Activated naive CD8-positive, alpha-beta T cell treated with anti-CD3 and anti-CD28 coated beads for 36 hours (primary cell): ENCODE results near the gene NFYC. TPM values are rescaled to one million over a fixed set of nuclear protein-coding genes. Genes with fewer than 3 reads are reported as not detected.
A peak's percentile ranks its signal among the peaks of the same experiment; 100 is the strongest.

ENCODE experiments used
- DNase-seq: peaks from one replicate; pipeline ENCODE4 v3.0.0; 2021
- H3K27ac Mint-ChIP-seq: one replicate; pipeline ENCODE4 v1.8.0; 2022; ENCODE audit warnings: mild to moderate bottlenecking, moderate library complexity, mixed read lengths
- H3K27me3 Mint-ChIP-seq: one replicate; pipeline ENCODE4 v1.8.0; 2022; ENCODE audit warnings: mild to moderate bottlenecking, mixed read lengths
- H3K36me3 Mint-ChIP-seq: one replicate; pipeline ENCODE4 v1.8.0; 2021; ENCODE audit warnings: mild to moderate bottlenecking, mixed read lengths
- H3K4me1 Mint-ChIP-seq: one replicate; pipeline ENCODE4 v1.8.0; 2021; ENCODE audit warnings: mixed read lengths
- H3K4me3 Mint-ChIP-seq: one replicate; pipeline ENCODE4 v1.8.0; 2022; ENCODE audit warnings: mild to moderate bottlenecking, moderate library complexity, mixed read lengths
- H3K9me3 Mint-ChIP-seq: one replicate; pipeline ENCODE4 v1.8.0; 2022; ENCODE audit warnings: mixed read lengths
- total RNA-seq, 2 experiments: library from RNA; stranded (reverse); gene quantifications; one replicate each; pipeline ENCODE4 v1.2.3, GENCODE V29; 2021

Gene NFYC
- total RNA-seq: 10 to 100 TPM; 58.2 to 59.0 TPM

- DNase-seq: peak; percentile 97
- peaks cover 43% of the 10 kb centered on the region for H3K4me1 Mint-ChIP-seq
- peak within 1 kb of the TSS; percentile 96 for H3K27ac Mint-ChIP-seq
These were observed at the start of gene NFYC for GRCh38 chr1:40691538-40692428. Gene NFYC (plus strand): TSS chr1:40691704. CDS start chr1:40738844, 47,140 bp downstream.

DNA sequence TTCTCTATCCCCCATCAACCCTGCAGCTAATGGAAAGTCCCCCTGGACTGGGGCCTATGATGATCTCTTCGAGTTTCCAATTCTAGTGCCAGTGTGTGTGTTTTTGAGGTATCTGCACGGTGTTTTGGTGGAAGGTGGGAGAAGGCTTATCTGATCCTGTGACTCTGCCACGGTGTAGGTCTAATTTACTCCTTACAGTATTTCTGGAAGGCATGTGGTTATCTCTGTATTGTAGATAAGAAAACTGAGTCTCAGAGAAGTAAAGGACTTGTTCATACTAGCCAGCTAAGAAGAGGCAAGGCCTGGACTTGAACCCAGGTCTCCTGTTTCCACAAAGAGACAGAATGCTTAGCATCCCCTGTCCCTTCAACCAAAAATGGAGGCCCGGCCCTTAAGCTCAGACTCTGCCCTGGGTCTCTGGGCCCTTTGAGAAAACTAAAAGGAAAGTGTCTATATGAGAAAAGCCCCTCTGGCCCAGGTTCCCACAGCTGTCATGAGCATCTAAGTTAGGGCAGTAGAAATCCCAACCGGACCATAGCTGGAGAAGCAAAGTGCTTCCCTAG lies 46.3 kb upstream of the NFYC start:
- H3K27ac Mint-ChIP-seq: no peak overlapping the region
- no peaks in the 10 kb centered on the region for H3K36me3 Mint-ChIP-seq
- peaks cover 16% of the 10 kb centered on the region for H3K27me3 Mint-ChIP-seq
- no peak for DNase-seq
- peaks cover 17% of the 10 kb centered on the region for H3K4me1 Mint-ChIP-seq
- no peaks in the 10 kb centered on the region for H3K9me3 Mint-ChIP-seq
- no peak overlapping the region for H3K4me3 Mint-ChIP-seq

More at GRCh38 chr1:40691538-40692428, at the start of gene NFYC:
- peak within 1 kb of the TSS; percentile 96 for H3K4me3 Mint-ChIP-seq
- peaks cover 36% of the 10 kb centered on the region for H3K36me3 Mint-ChIP-seq
- H3K9me3 Mint-ChIP-seq: peaks cover 1% of the 10 kb centered on the region
- H3K27me3 Mint-ChIP-seq: no peaks in the 10 kb centered on the region

- Mint-ChIP-seq H3K36me3 (no peaks in the 10 kb centered on the region), H3K9me3 (no peaks in the 10 kb centered on the region)
- DNase-seq: no peak
These were observed 45.2 kb upstream of the NFYC start for GRCh38 chr1:40646315-40646714.

GRCh38 chr1:40648200-40648599 lies 43.3 kb upstream of the NFYC start:
- no peak for DNase-seq
- Mint-ChIP-seq H3K4me1 (peaks cover 5% of the 10 kb centered on the region), H3K4me3 (no peak overlapping the region), H3K9me3 (no peaks in the 10 kb centered on the region), H3K36me3 (no peaks in the 10 kb centered on the region), H3K27me3 (peaks cover 16% of the 10 kb centered on the region), H3K27ac (no peak overlapping the region)

More at GRCh38 chr1:40646315-40646714, 45.2 kb upstream of the NFYC start:
- Mint-ChIP-seq H3K4me3 (no peak overlapping the region), H3K4me1 (peaks cover 6% of the 10 kb centered on the region), H3K27me3 (peaks cover 16% of the 10 kb centered on the region), H3K27ac (no peak overlapping the region)

DNA sequence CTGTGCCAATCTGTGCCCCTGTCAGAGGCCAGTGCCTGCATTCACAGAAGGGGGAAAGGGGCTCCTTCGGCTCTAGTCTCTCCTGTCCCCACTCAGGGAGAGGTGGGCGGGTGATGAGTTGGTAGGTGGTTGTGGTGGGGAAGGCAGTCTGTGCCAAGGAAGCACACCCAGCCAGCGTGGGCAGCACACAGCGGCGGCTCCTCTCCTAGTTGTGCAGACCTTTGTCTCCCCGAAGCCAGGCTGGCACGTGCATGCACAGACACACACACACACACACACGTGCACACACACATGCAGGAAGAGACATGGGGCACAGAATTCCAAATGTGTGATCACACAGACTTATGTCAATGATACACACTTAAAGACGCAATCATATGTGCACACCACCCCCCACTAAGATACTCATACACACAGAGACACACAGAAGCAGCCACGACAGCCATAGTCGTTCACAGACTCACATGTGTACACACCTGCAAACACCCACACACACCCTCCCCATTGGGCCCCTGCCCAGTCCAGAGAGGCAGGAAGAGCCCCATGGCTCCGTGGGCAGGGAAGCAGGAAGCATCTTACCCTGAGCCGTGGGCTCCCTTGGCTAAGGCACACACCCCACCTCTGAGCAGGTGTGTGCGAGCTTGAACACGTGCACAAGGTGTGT lies 42.4 kb upstream of the NFYC start:
- peaks cover 5% of the 10 kb centered on the region for H3K4me1 Mint-ChIP-seq
- no peak for DNase-seq
- no peaks in the 10 kb centered on the region for H3K36me3 Mint-ChIP-seq
- peaks cover 16% of the 10 kb centered on the region for H3K27me3 Mint-ChIP-seq
- no peak overlapping the region for H3K4me3 Mint-ChIP-seq
- H3K27ac Mint-ChIP-seq: no peak overlapping the region
- H3K9me3 Mint-ChIP-seq: no peaks in the 10 kb centered on the region

GRCh38 chr1:40649592-40649930 lies 41.9 kb upstream of the NFYC start:
- no peak overlapping the region for H3K27ac Mint-ChIP-seq
- DNase-seq: no peak
- no peak overlapping the region for H3K4me3 Mint-ChIP-seq
- H3K36me3 Mint-ChIP-seq: no peaks in the 10 kb centered on the region
- H3K4me1 Mint-ChIP-seq: peaks cover 5% of the 10 kb centered on the region
- H3K27me3 Mint-ChIP-seq: peaks cover 16% of the 10 kb centered on the region
- H3K9me3 Mint-ChIP-seq: no peaks in the 10 kb centered on the region

DNA sequence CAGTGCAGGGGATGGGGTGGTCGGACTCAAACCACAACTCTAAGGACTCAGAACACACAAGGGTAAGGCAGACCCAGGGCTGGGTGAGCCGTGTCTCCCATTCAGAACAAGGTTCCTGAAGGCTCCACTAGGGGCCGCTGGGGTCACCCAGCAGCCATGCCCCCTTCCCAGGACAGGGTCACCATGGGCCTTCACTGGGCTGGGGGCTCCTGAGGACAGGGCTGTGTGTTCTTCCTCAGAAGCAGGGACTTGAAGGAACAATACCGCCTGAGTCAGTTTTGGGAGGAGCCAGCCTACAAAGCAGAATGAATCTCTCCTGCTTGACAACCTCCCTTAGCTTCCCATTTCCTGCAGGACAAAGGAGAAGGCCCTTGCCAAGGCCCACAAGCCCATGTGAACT lies 41.4 kb upstream of the NFYC start:
- H3K36me3 Mint-ChIP-seq: no peaks in the 10 kb centered on the region
- H3K27ac Mint-ChIP-seq: no peak overlapping the region
- peaks cover 5% of the 10 kb centered on the region for H3K4me1 Mint-ChIP-seq
- DNase-seq: no peak
- no peaks in the 10 kb centered on the region for H3K9me3 Mint-ChIP-seq
- peaks cover 16% of the 10 kb centered on the region for H3K27me3 Mint-ChIP-seq
- H3K4me3 Mint-ChIP-seq: no peak overlapping the region

GRCh38 chr1:40651138-40651857 lies 40.2 kb upstream of the NFYC start:
- no peaks in the 10 kb centered on the region for H3K9me3 Mint-ChIP-seq
- no peak for DNase-seq
- peaks cover 5% of the 10 kb centered on the region for H3K4me1 Mint-ChIP-seq
- no peak overlapping the region for H3K27ac Mint-ChIP-seq
- H3K36me3 Mint-ChIP-seq: no peaks in the 10 kb centered on the region
- peaks cover 16% of the 10 kb centered on the region for H3K27me3 Mint-ChIP-seq
- no peak overlapping the region for H3K4me3 Mint-ChIP-seq

- Mint-ChIP-seq H3K27ac (no peak overlapping the region), H3K4me3 (no peak overlapping the region), H3K4me1 (peaks cover 5% of the 10 kb centered on the region), H3K36me3 (no peaks in the 10 kb centered on the region), H3K9me3 (no peaks in the 10 kb centered on the region), H3K27me3 (peaks cover 13% of the 10 kb centered on the region)
- DNase-seq: no peak
These were observed 39.0 kb upstream of the NFYC start for GRCh38 chr1:40652468-40652867.

DNA sequence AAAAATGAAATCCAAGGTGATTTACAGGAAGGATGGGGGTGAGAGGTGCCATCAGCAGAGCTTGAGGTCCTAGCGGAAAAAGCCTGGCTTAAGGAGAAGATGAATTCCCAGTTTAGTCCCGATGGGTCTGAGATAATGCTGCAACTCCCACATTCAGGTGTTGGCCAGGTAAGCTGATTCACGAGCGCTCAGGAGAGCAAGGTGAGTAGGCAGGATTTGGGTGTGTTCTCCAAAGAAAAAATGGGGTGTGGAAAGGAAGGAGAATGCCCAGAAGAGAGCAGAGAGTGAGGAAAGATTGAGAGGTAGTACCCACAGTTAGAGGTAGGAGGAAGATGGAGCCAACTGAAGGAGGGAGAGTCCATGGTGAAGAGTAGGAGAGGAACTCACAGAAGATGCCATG lies 38.5 kb upstream of the NFYC start:
- DNase-seq: no peak
- Mint-ChIP-seq H3K9me3 (no peaks in the 10 kb centered on the region), H3K4me1 (peaks cover 5% of the 10 kb centered on the region), H3K27ac (no peak overlapping the region), H3K36me3 (no peaks in the 10 kb centered on the region), H3K4me3 (no peak overlapping the region), H3K27me3 (peaks cover 9% of the 10 kb centered on the region)

DNA sequence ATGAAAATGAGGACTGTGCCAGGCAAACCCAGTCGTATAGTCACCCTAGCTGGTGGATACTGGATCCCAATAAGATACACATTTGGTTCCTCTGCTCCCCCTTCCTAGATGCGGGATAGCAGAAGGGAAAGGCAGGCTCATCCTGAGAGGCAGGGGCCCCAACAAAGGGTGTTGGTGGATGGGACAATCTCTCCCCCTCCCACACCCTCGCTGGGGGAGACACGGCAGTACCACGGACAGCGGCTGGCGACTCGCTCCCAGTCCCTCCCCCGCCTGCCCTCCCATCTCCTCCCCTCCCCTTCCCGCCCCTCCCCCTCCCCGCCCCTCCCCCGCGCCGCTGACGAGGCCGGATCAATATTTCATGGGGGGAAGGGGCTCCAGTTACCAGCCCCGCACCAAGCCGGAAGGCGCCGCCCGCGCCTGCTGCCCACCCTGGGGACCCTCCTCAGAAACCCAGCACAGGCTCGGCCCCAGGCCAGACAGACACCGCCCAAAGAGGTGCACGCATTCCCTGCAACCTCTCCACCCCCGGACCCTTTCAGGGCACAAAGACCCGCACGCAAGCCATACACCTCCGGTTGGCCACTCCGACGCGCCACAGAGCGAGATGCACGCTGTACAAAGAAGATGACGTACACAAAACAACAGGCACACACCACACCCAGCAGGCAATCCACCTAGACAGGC lies 37.5 kb upstream of the NFYC start:
- Mint-ChIP-seq H3K4me3 (no peak overlapping the region), H3K27me3 (peaks cover 4% of the 10 kb centered on the region), H3K36me3 (no peaks in the 10 kb centered on the region), H3K4me1 (peaks cover 4% of the 10 kb centered on the region), H3K9me3 (no peaks in the 10 kb centered on the region), H3K27ac (no peak overlapping the region)
- DNase-seq: no peak

- DNase-seq: no peak
- H3K27ac Mint-ChIP-seq: no peak overlapping the region
- no peaks in the 10 kb centered on the region for H3K36me3 Mint-ChIP-seq
- H3K9me3 Mint-ChIP-seq: no peaks in the 10 kb centered on the region
- H3K4me3 Mint-ChIP-seq: no peak overlapping the region
- no peaks in the 10 kb centered on the region for H3K27me3 Mint-ChIP-seq
- no peaks in the 10 kb centered on the region for H3K4me1 Mint-ChIP-seq
These were observed 34.5 kb upstream of the NFYC start for GRCh38 chr1:40657046-40657445.

- H3K4me1 Mint-ChIP-seq: peaks cover 11% of the 10 kb centered on the region
- H3K27ac Mint-ChIP-seq: no peak overlapping the region
- H3K27me3 Mint-ChIP-seq: no peaks in the 10 kb centered on the region
- no peaks in the 10 kb centered on the region for H3K36me3 Mint-ChIP-seq
- no peaks in the 10 kb centered on the region for H3K9me3 Mint-ChIP-seq
- no peak overlapping the region for H3K4me3 Mint-ChIP-seq
- DNase-seq: no peak
These were observed 32.5 kb upstream of the NFYC start for GRCh38 chr1:40658751-40659648.

DNA sequence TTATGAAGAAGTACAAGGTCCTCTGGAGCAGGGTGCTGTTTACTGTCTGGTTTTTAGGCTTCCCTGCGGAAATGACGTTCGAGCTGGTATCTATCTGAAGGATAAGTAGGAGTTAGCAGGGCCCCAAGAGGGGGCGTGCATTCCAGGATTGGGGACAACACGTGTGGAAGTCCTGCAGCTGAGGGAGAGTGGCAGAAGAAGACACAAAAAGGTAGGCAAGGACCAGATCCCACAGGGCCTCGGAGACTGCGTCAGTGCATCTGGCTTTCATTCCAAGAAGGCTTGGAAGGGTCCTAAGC lies 31.9 kb upstream of the NFYC start:
- no peaks in the 10 kb centered on the region for H3K9me3 Mint-ChIP-seq
- no peak overlapping the region for H3K27ac Mint-ChIP-seq
- no peak for DNase-seq
- peaks cover 11% of the 10 kb centered on the region for H3K4me1 Mint-ChIP-seq
- no peaks in the 10 kb centered on the region for H3K27me3 Mint-ChIP-seq
- H3K36me3 Mint-ChIP-seq: no peaks in the 10 kb centered on the region
- no peak overlapping the region for H3K4me3 Mint-ChIP-seq
